HFFc6 (cell line): Measurements from ENCODE around the gene HHIPL1. TPM values are rescaled to one million over a fixed set of nuclear protein-coding genes. Genes with fewer than 3 reads are reported as not detected.
"Not testable (repeated sequence)": the region's sequence is repeated elsewhere in the genome, so short reads cannot be mapped to it uniquely, and the experiment has no call there.

Source experiments
- DNase-seq: peaks from one replicate; pipeline ENCODE4 v3.0.0-alpha.2; 2018
- H3K27ac Mint-ChIP-seq: 2 replicates; pipeline ENCODE4 v1.8.0; 2020; ENCODE audit warnings: mild to moderate bottlenecking, mixed read lengths
- H3K27me3 Mint-ChIP-seq: 2 replicates; pipeline ENCODE4 v1.8.0; 2021; ENCODE audit warnings: mild to moderate bottlenecking, moderate library complexity, mixed read lengths; ENCODE audit not compliant: insufficient read depth
- H3K36me3 Mint-ChIP-seq: 2 replicates; pipeline ENCODE4 v1.8.0; 2021; ENCODE audit warnings: low read depth, mixed read lengths
- H3K4me1 Mint-ChIP-seq: 2 replicates; pipeline ENCODE4 v1.8.0; 2020; ENCODE audit warnings: low read depth, mixed read lengths
- H3K4me3 Mint-ChIP-seq: 2 replicates; pipeline ENCODE4 v1.8.0; 2020; ENCODE audit warnings: mild to moderate bottlenecking, moderate library complexity, mixed read lengths
- H3K9me3 Mint-ChIP-seq: 2 replicates; pipeline ENCODE4 v1.8.0; 2020; ENCODE audit warnings: mild to moderate bottlenecking, mixed read lengths
- total RNA-seq, 6 experiments: library from RNA; stranded (reverse); fragmentation: NEBNext Ultra II Directional; extraction: Animal tissue kit (Norgen Biotek cat#: 25700); gene quantifications; 2 replicates in 1 of 6; 3 replicates in 5 of 6; pipeline ENCODE4 v1.2.3, GENCODE V29; 2021
- TF ChIP-seq, protein P1 (sequence below): fragments of 200-600 bp; sonication (generic); IDR thresholded peaks from 2 replicates; pipeline ENCODE4 v1.5.0; 2021; ENCODE audit warnings: antibody characterized with exemption, mild to moderate bottlenecking

Gene HHIPL1
- total RNA-seq, 6 experiments from 2014 or later: 0.99 to 2.8 (median 1.3) TPM

DNA sequence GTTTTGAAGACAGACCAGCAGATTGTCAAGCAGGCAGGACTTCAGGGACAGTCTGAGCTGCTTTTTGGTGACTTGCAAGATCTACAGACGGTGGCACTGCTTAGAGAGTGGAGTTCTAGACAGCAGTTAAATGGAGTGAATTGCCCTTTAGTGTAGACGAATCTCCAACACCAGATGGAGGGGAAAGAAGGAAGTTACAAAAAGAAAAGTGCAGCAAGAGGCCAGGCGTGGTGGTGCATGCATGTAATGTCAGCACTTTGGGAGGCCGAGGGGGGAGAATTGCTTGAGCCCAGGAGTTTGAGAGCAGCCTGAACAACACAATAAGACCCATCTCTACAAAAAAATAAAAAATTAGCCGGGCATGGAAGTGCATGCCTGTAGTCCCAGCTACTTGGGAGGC, 8.4 kb upstream of the HHIPL1 start:
- TF ChIP-seq, protein P1, sequence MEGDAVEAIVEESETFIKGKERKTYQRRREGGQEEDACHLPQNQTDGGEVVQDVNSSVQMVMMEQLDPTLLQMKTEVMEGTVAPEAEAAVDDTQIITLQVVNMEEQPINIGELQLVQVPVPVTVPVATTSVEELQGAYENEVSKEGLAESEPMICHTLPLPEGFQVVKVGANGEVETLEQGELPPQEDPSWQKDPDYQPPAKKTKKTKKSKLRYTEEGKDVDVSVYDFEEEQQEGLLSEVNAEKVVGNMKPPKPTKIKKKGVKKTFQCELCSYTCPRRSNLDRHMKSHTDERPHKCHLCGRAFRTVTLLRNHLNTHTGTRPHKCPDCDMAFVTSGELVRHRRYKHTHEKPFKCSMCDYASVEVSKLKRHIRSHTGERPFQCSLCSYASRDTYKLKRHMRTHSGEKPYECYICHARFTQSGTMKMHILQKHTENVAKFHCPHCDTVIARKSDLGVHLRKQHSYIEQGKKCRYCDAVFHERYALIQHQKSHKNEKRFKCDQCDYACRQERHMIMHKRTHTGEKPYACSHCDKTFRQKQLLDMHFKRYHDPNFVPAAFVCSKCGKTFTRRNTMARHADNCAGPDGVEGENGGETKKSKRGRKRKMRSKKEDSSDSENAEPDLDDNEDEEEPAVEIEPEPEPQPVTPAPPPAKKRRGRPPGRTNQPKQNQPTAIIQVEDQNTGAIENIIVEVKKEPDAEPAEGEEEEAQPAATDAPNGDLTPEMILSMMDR: no peak
- no peaks in the 10 kb centered on the region for H3K36me3 Mint-ChIP-seq
- H3K4me3 Mint-ChIP-seq: no peak overlapping the region
- no peaks in the 10 kb centered on the region for H3K9me3 Mint-ChIP-seq
- H3K27me3 Mint-ChIP-seq: peaks cover 10% of the 10 kb centered on the region
- no peak overlapping the region for H3K27ac Mint-ChIP-seq
- no peaks in the 10 kb centered on the region; the same call in 1 of the 2 replicates for H3K4me1 Mint-ChIP-seq
- no peak for DNase-seq

- no peaks in the 10 kb centered on the region for H3K9me3 Mint-ChIP-seq
- H3K27ac Mint-ChIP-seq: no peak overlapping the region
- peaks cover under 1% of the 10 kb centered on the region; the same call in 1 of the 2 replicates for H3K4me1 Mint-ChIP-seq
- TF ChIP-seq, protein P1: no peak
- H3K27me3 Mint-ChIP-seq: peaks cover 10% of the 10 kb centered on the region
- H3K4me3 Mint-ChIP-seq: no peak overlapping the region
- DNase-seq: no peak
- no peaks in the 10 kb centered on the region for H3K36me3 Mint-ChIP-seq
Measured at GRCh38 chr14:99637624-99638023, 7.3 kb upstream of the HHIPL1 start.

- H3K27ac Mint-ChIP-seq, H3K9me3 Mint-ChIP-seq, H3K4me3 Mint-ChIP-seq, H3K27me3 Mint-ChIP-seq, DNase-seq, H3K36me3 Mint-ChIP-seq: not testable (repeated sequence)
- peaks cover 14% of the 10 kb centered on the region for H3K4me1 Mint-ChIP-seq
Measured at GRCh38 chr14:99642771-99643170, 2.2 kb upstream of the HHIPL1 start.

DNA sequence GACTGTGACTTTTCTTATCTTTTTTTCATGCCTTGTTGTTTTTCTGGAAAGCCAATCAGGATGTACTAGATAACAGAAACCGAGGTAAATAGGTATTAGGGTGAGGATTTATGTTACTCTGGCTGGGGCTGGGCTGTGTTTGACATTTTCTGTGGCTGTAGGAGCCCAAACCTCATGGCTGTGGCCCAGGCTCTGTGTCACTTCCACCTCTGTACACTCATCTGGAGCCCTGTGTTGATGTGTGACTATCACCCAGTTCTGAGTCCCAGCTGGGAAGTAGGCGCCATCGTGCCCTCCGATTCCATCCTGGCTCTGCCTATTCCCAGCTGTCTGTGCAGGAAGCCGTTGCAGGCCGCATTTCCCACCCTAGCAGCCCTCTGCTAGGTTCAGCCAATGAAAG, 1.6 kb upstream of the HHIPL1 start:
- Mint-ChIP-seq H3K27ac (no peak overlapping the region), H3K36me3 (no peaks in the 10 kb centered on the region), H3K4me3 (no peak overlapping the region), H3K9me3 (no peaks in the 10 kb centered on the region), H3K27me3 (peaks cover 3% of the 10 kb centered on the region; the same call in 1 of the 2 replicates), H3K4me1 (peaks cover 20% of the 10 kb centered on the region)
- TF ChIP-seq, protein P1: no peak
- no peak for DNase-seq

GRCh38 chr14:99644035-99644587, 818 bp upstream of the HHIPL1 start:
- Mint-ChIP-seq H3K36me3 (no peaks in the 10 kb centered on the region), H3K4me3 (no peak overlapping the region), H3K9me3 (no peaks in the 10 kb centered on the region), H3K27ac (no peak overlapping the region), H3K4me1 (peaks cover 27% of the 10 kb centered on the region), H3K27me3 (peaks cover 5% of the 10 kb centered on the region)
- DNase-seq: no peak
- TF ChIP-seq, protein P1: no peak

DNA sequence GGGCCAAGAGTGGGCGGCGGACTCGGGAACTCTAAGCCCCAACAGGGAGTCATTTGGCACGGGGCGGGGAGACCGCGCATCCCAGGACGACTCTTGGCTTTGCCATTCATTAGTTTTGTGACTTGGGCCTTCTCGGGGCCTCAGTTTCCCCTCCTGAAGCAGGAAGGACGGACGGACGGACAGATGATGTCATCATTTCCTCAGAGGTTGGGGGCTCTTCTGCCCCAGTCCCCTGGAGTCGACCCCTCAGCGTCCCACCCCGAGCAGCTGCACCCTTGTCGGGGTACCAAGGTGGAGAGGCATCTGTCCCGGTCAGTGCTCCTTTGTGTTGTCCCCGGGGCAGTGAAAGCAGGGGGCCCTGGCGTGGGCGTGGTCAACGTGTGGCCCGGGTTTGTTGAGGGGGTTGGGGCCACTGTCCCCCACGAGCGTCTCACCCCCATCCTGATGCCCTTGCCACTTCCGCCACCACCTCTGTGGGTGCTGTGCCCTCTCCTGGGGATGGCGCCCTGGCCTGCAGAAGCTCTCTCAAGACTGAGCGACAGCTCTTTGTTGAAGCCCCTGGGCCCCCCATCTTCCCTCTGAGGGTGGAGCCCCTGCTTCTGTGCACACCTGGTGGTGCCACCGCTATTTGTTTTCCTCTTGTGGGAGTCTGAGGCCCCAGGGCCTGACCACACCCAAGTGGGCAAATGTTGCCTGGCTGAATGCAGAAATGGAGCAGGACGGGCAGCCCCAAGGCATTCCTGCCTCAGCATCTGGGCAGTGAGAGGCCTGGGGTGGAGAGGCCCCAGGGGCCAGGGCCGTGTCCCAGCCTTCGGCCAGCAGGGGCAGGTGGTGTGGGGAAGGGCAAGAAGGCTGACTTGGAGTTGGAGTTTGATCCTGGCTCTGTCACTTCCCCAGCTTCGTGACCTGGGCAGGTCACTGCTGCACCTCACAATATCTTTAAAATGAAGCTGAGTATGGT, 896 bp downstream of the HHIPL1 start:
- Mint-ChIP-seq H3K4me1 (peaks cover 34% of the 10 kb centered on the region), H3K36me3 (no peaks in the 10 kb centered on the region), H3K27me3 (peaks cover 5% of the 10 kb centered on the region), H3K27ac (no peak overlapping the region), H3K4me3 (no peak overlapping the region; the same call in 1 of the 2 replicates), H3K9me3 (no peaks in the 10 kb centered on the region)
- TF ChIP-seq, protein P1: no peak
- DNase-seq: no peak
